Psoas muscle (tissue), 8 donors: Measurements from ENCODE around the gene OR1N2. TPM values are rescaled to one million over a fixed set of nuclear protein-coding genes. Genes with fewer than 3 reads are reported as not detected.

Experiments
- ATAC-seq, 4 donors: fragments of 200-7000 bp; cut with Tn5 transposase; one replicate each; pipeline ENCODE4 v1.9.1; 2020; ENCODE audit warnings: moderate library complexity in 3 of 4, mild to moderate bottlenecking in 2 of 4
- DNase-seq, 2 donors: peaks; one replicate each; pipeline ENCODE4 v3.0.0-alpha.2; 2020
- H3K27ac ChIP-seq: fragments of 200-600 bp; one replicate; pipeline ENCODE4 v1.8.0; 2022
- H3K27me3 ChIP-seq, 3 donors: fragments of 200-600 bp in 1 of 3; one replicate each; pipeline versions ENCODE4 v1.6.1 to v1.8.0; 2013 to 2022; ENCODE audit warnings: low read length in 2 of 3, mild to moderate bottlenecking in 2 of 3, moderate library complexity in 1 of 3; ENCODE audit not compliant: insufficient read depth in 3 of 3
- H3K36me3 ChIP-seq, 2 donors: fragments of 200-600 bp in 1 of 2; one replicate each; pipeline versions ENCODE4 v1.6.1 to v1.8.0; 2013 to 2022; ENCODE audit warnings: low read depth in 1 of 2, mild to moderate bottlenecking in 1 of 2, moderate library complexity in 1 of 2; ENCODE audit not compliant: insufficient read depth in 1 of 2
- H3K4me1 ChIP-seq: fragments of 200-600 bp; one replicate; pipeline ENCODE4 v1.8.0; 2022
- H3K4me3 ChIP-seq: fragments of 200-600 bp; one replicate; pipeline ENCODE4 v1.8.0; 2022; ENCODE audit warnings: mild to moderate bottlenecking
- H3K9me3 ChIP-seq: fragments of 200-600 bp; one replicate; pipeline ENCODE4 v1.8.0; 2022
- CTCF ChIP-seq: fragments of 200-600 bp; IDR thresholded peaks from one replicate; pipeline ENCODE4 v1.8.0; 2022; ENCODE audit warnings: antibody characterized with exemption
- WGBS, 3 donors: extraction: QIAGEN DNeasy Blood & Tissue Kit; methylation state at CpG; one replicate each; pipeline versions ENCODE4 v1.1.6 to v1.1.7; 2013; 5-methylcytosine and 5-hydroxymethylcytosine counted together
- intact Hi-C, 2 donors: fragments of 100-400 bp; cut with DNase I; formaldehyde crosslinking; loops; one replicate each; pipeline versions ENCODE4 v1.11.0 to v1.14.2; 2022
- polyA plus RNA-seq, 3 donors: library from polyadenylated mRNA; stranded (reverse); fragments of 200-250 nt; gene quantifications; one replicate each; pipeline ENCODE4 v1.2.3, GENCODE V29; 2013
- total RNA-seq, 4 donors: library from RNA; stranded (reverse); fragmentation: NEBNext Ultra II Directional in 2 of 4; extraction: Animal tissue kit (Norgen Biotek cat#: 25700) in 2 of 4; gene quantifications; one replicate each; pipeline versions ENCODE4 v1.2.1 to v1.2.4, GENCODE V29; 2021 to 2023
- donor health status: healthy with polysubstance abuse.
- donor health status: DM: no; HTN: no; CAD: no; lungs with moderate emphysema.
- donor health status: Bipolar disorder and iron deficiency.
- donor health status: healthy.
- donor health status: DM: yes; HTN: yes; CAD: no.
- donor health status: DM: no; HTN: no; CAD: no.
- donor health status: DM: no; HTN: no; CAD: no.
- donor health status: DM: yes; HTN: yes; CAD: no.

The OR1N2 gene
- total and polyA plus RNA-seq, 7 donors: not detected

GRCh38 chr9:122561446-122561845 lies 8.5 kb downstream of the OR1N2 start:
- Histone ChIP-seq H3K4me1 (no peaks in the 10 kb centered on the region), H3K36me3 (no peaks in the 10 kb centered on the region), H3K27me3 (no peaks in the 10 kb centered on the region), H3K9me3 (no peaks in the 10 kb centered on the region), H3K4me3 (no peak overlapping the region), H3K27ac (no peak overlapping the region)
- intact Hi-C loops: no loop called here
- TF ChIP-seq CTCF: no peak
- DNase-seq (no peak), ATAC-seq (no peak)
- WGBS, 3 donors: 75 to 82% (median 78%) methylated on average over 4 of the region's 4 CpGs

- DNase-seq (no peak), ATAC-seq (no peak)
- intact Hi-C loops: no loop called here
- no peak for TF ChIP-seq CTCF
- Histone ChIP-seq H3K4me3 (no peak overlapping the region), H3K4me1 (no peaks in the 10 kb centered on the region), H3K36me3 (no peaks in the 10 kb centered on the region), H3K9me3 (no peaks in the 10 kb centered on the region), H3K27me3 (no peaks in the 10 kb centered on the region), H3K27ac (no peak overlapping the region)
- 40 to 46% (median 42%) methylated on average over 9 of the region's 9 CpGs for WGBS, 3 donors
Measured at GRCh38 chr9:122562134-122562760, 9.3 kb downstream of the OR1N2 start.

- 85 to 90% (median 90%) methylated on average over 4 of the region's 4 CpGs for WGBS, 3 donors
- no peak for ATAC-seq
- no peak overlapping the region for H3K4me3 ChIP-seq
- no peak for DNase-seq
- intact Hi-C loops: no loop called here
- no peaks in the 10 kb centered on the region for H3K27me3 ChIP-seq
- H3K36me3 ChIP-seq: no peaks in the 10 kb centered on the region
- no peaks in the 10 kb centered on the region for H3K9me3 ChIP-seq
- TF ChIP-seq CTCF: no peak
- H3K4me1 ChIP-seq: no peaks in the 10 kb centered on the region
- no peak overlapping the region for H3K27ac ChIP-seq
Measured at GRCh38 chr9:122567901-122568300, 15.0 kb downstream of the OR1N2 start.

GRCh38 chr9:122572456-122572855 lies 19.5 kb downstream of the OR1N2 start:
- 62 to 68% (median 63%) methylated on average over 2 of the region's 2 CpGs for WGBS, 3 donors
- ATAC-seq (no peak), DNase-seq (no peak)
- intact Hi-C loops: no loop called here
- no peak overlapping the region for H3K4me3 ChIP-seq
- no peak overlapping the region for H3K27ac ChIP-seq
- H3K9me3 ChIP-seq: no peaks in the 10 kb centered on the region
- no peaks in the 10 kb centered on the region for H3K27me3 ChIP-seq
- TF ChIP-seq CTCF: no peak
- H3K4me1 ChIP-seq: no peaks in the 10 kb centered on the region
- no peaks in the 10 kb centered on the region for H3K36me3 ChIP-seq

GRCh38 chr9:122579874-122580273 lies 27.0 kb downstream of the OR1N2 start:
- WGBS, 3 donors: 64 to 77% (median 71%) methylated on average over 5 of the region's 5 CpGs
- DNase-seq (no peak), ATAC-seq (no peak)
- no peak for TF ChIP-seq CTCF
- no peaks in the 10 kb centered on the region for H3K4me1 ChIP-seq
- no peaks in the 10 kb centered on the region for H3K27me3 ChIP-seq
- no peaks in the 10 kb centered on the region for H3K36me3 ChIP-seq
- H3K27ac ChIP-seq: no peak overlapping the region
- no peaks in the 10 kb centered on the region for H3K9me3 ChIP-seq
- intact Hi-C loops: no loop called here
- no peak overlapping the region for H3K4me3 ChIP-seq
